ENCODE data around the gene SNX32.

The SNX32 gene

GRCh38 chr11:65867284-65868071, 33.7 kb downstream of the SNX32 start:
- no peak overlapping the region for H3K4me3 ChIP-seq (ENCODE audit: low read length)
- no peak for TF ChIP-seq CTCF (conservative IDR thresholded peaks at IDR 0.05; ENCODE audit: low read depth, low read length)
- DNase-seq (ENCODE audit: low read depth) = no peak

GRCh38 chr11:65868076-65868667, 34.4 kb downstream of the SNX32 start:
- no peak for DNase-seq (ENCODE audit: low read depth)
- no peak overlapping the region for H3K4me3 ChIP-seq (ENCODE audit: low read length)
- TF ChIP-seq CTCF (conservative IDR thresholded peaks at IDR 0.05; ENCODE audit: low read depth, low read length) = no peak

- H3K4me3 ChIP-seq (ENCODE audit: low read length) = no peak overlapping the region
- DNase-seq (ENCODE audit: low read depth) = no peak
- no peak for TF ChIP-seq CTCF (conservative IDR thresholded peaks at IDR 0.05; ENCODE audit: low read depth, low read length)
Observed at GRCh38 chr11:65868907-65869306, 35.1 kb downstream of the SNX32 start.

DNA sequence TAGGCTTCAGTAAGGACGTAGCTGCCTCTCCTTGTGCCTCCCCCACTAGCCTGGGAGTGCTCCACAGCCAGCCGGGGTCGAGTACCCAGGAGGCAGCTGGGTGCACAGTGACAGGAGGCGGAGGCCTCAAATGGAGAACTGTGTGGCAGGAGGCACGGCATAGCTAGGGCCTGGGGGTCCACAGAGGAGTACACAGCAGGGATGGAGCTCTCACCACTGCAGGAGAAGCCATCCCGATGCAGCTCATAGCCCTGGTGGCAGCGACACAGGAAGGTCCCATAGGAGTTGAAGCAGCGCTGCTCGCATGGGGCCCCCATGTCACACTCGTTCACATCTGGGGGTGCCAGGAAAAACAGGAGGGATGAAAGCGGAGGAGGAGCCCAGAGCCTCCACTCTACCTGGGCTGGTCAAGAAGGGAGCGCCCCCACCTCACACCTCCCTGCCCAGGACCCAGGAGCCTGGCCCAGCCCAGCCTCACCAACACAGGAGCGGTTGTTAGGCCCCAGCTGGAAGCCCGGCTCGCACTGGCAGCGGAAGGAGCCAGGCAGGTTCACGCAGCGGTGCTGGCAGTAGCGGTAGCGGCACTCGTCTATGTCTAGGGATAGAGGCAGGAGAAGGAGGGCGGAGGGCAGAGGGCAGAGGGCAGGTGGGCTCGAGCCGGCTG, 36.0 kb downstream of the SNX32 start:
- DNase-seq (ENCODE audit: low read depth) = no peak
- H3K4me3 ChIP-seq (ENCODE audit: low read length) = no peak overlapping the region
- no peak for TF ChIP-seq CTCF (conservative IDR thresholded peaks at IDR 0.05; ENCODE audit: low read depth, low read length)

DNA sequence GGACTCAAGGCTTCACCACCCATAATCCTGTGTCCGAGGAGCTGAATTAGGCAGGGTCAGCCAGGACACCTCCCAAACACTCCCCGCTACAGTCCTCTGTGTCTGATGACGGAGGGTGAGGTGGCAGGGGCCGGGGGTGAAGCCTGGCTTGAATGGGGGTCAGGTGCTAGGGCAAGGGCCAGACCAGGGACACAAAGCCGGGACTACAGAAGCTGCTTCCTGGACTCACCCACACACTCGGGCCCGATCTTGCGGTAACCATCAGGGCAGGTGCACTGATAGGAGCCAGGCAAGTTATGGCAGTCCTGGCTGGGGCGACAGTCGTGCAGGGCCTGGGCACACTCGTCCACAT, 36.5 kb downstream of the SNX32 start:
- no peak for TF ChIP-seq CTCF (conservative IDR thresholded peaks at IDR 0.05; ENCODE audit: low read depth, low read length)
- no peak for DNase-seq (ENCODE audit: low read depth)
- no peak overlapping the region for H3K4me3 ChIP-seq (ENCODE audit: low read length)

- no peak for DNase-seq (ENCODE audit: low read depth)
- TF ChIP-seq CTCF (conservative IDR thresholded peaks at IDR 0.05; ENCODE audit: low read depth, low read length) = no peak
- H3K4me3 ChIP-seq (ENCODE audit: low read length) = no peak overlapping the region
Observed at GRCh38 chr11:65870706-65871681, 37.2 kb downstream of the SNX32 start.

All from retinal pigment epithelial cell (primary cell).